ENCODE data around the gene FAM174C.

- TF ChIP-seq CTCF (IDR thresholded peaks at IDR 0.05; ENCODE audit: low read depth, low read length, missing input control) (no peak), RAD21 (IDR thresholded peaks at IDR 0.05) (no peak), GABPA (IDR thresholded peaks at IDR 0.05 in 1 of 2, conservative IDR thresholded peaks at IDR 0.05 in 1 of 2) (no peak), REST (IDR thresholded peaks at IDR 0.05) (no peak), TAF1 (conservative IDR thresholded peaks at IDR 0.05) (no peak), ATF3 (IDR thresholded peaks at IDR 0.05) (no peak), HNF4A (conservative IDR thresholded peaks at IDR 0.05) (peak; percentile 10 to 49), RXRA (IDR thresholded peaks at IDR 0.05) (peak; percentile 69 to 77), NR2F2 (IDR thresholded peaks at IDR 0.05) (no peak), JUND (IDR thresholded peaks at IDR 0.05) (no peak), ZBTB33 (IDR thresholded peaks at IDR 0.05) (no peak), EGR1 (IDR thresholded peaks at IDR 0.05; ENCODE audit: low read depth in 2 of 2) (no peak), YY1 (IDR thresholded peaks at IDR 0.05) (peak; percentile 14), MAX (IDR thresholded peaks at IDR 0.05) (peak; percentile 41)
Measured at GRCh38 chr19:1273263-1274041, 1.9 kb upstream of the FAM174C start.

All from liver (tissue), 3 donors.